NCI-H748 (cell line): ENCODE results near the gene MESP1.
"Not testable (repeated sequence)": the region's sequence is repeated elsewhere in the genome, so short reads cannot be mapped to it uniquely, and the experiment has no call there.

ENCODE experiments used
- DNase-seq: peaks from one replicate; lab custom pipeline; 2025; ENCODE audit not compliant: unreplicated experiment; lab: John Stamatoyannopoulos, UW

The MESP1 gene

GRCh38 chr15:89750560-89751542 is at the start of gene MESP1:
TSS of gene MESP1 (minus strand) at chr15:89751249. CDS start at chr15:89751231, 18 bp downstream.
- peak; percentile 90 for DNase-seq

- no peak for DNase-seq
Measured at GRCh38 chr15:89799918-89800498, 49.0 kb upstream of the MESP1 start.

GRCh38 chr15:89799011-89799911 is 48.2 kb upstream of the MESP1 start:
- DNase-seq: no peak

- DNase-seq: no peak
Measured at GRCh38 chr15:89797678-89798201, 46.7 kb upstream of the MESP1 start.

GRCh38 chr15:89795996-89796395 is 44.9 kb upstream of the MESP1 start:
- DNase-seq: no peak

- DNase-seq: peak; percentile 13
Measured at GRCh38 chr15:89794627-89795241, 43.7 kb upstream of the MESP1 start.

- no peak for DNase-seq
Measured at GRCh38 chr15:89792106-89792805, 41.2 kb upstream of the MESP1 start.

- DNase-seq: no peak
Measured at GRCh38 chr15:89790661-89791060, 39.6 kb upstream of the MESP1 start.

- DNase-seq: no peak
Measured at GRCh38 chr15:89790206-89790605, 39.2 kb upstream of the MESP1 start.

GRCh38 chr15:89788585-89788984 is 37.5 kb upstream of the MESP1 start:
- not testable (repeated sequence) for DNase-seq

- DNase-seq: no peak
Measured at GRCh38 chr15:89787944-89788343, 36.9 kb upstream of the MESP1 start.

- no peak for DNase-seq
Measured at GRCh38 chr15:89785774-89786140, 34.7 kb upstream of the MESP1 start.

- no peak for DNase-seq
Measured at GRCh38 chr15:89785064-89785773, 34.2 kb upstream of the MESP1 start.

GRCh38 chr15:89784686-89784960 is 33.6 kb upstream of the MESP1 start:
- DNase-seq: no peak

GRCh38 chr15:89783861-89784685 is 33.0 kb upstream of the MESP1 start:
- DNase-seq: no peak

GRCh38 chr15:89783111-89783860 is 32.2 kb upstream of the MESP1 start:
- DNase-seq: no peak

GRCh38 chr15:89782619-89782950 is 31.5 kb upstream of the MESP1 start:
- not testable (repeated sequence) for DNase-seq
